ENCODE data around the gene ZSCAN2. TPM values are rescaled to one million over a fixed set of nuclear protein-coding genes. Genes with fewer than 3 reads are reported as not detected.
A peak's percentile ranks its signal among the peaks of the same experiment; 100 is the strongest.

Gene ZSCAN2
- total RNA-seq, 3 donors from 2014 or later: 8.6 to 9.4 (median 9.4) TPM

GRCh38 chr15:84654689-84655453 is 54.1 kb downstream of the ZSCAN2 start:
- intact Hi-C loops (cut with DNase I, micrococcal nuclease): no loop called here

GRCh38 chr15:84656972-84657371 is 56.2 kb downstream of the ZSCAN2 start:
- intact Hi-C loops (cut with DNase I, micrococcal nuclease): no loop called here
- DNase-seq (no peak), ATAC-seq (no peak)
- no peak for TF ChIP-seq CTCF (IDR thresholded peaks at IDR 0.05)
- no peaks in the 10 kb centered on the region for H3K36me3 ChIP-seq (ENCODE audit: low read depth)
- no peak overlapping the region for H3K4me3 ChIP-seq
- peaks cover 15% of the 10 kb centered on the region for H3K4me1 ChIP-seq (ENCODE audit: low read depth)
- H3K9me3 ChIP-seq: no peaks in the 10 kb centered on the region

More at GRCh38 chr15:84654689-84655453, 54.1 kb downstream of the ZSCAN2 start:
- Histone ChIP-seq H3K4me3 (peak overlapping the region; percentile 45), H3K9me3 (no peaks in the 10 kb centered on the region), H3K36me3 (ENCODE audit: low read depth) (no peaks in the 10 kb centered on the region), H3K4me1 (ENCODE audit: low read depth) (peaks cover 15% of the 10 kb centered on the region)
- DNase-seq (peak; percentile 86 to 88 (median 87)), ATAC-seq (peak; percentile 69)
- no peak for TF ChIP-seq CTCF (IDR thresholded peaks at IDR 0.05)

- H3K4me1 ChIP-seq (ENCODE audit: low read depth): peaks cover 15% of the 10 kb centered on the region
- intact Hi-C loops (cut with DNase I, micrococcal nuclease): no loop called here
- H3K4me3 ChIP-seq: peak overlapping the region; percentile 13
- no peak for TF ChIP-seq CTCF (IDR thresholded peaks at IDR 0.05)
- H3K9me3 ChIP-seq: no peaks in the 10 kb centered on the region
- peak in 1 of 3 donors; percentile 16 for DNase-seq
- no peak for ATAC-seq
- no peaks in the 10 kb centered on the region for H3K36me3 ChIP-seq (ENCODE audit: low read depth)
Measured at GRCh38 chr15:84657748-84658079, 56.9 kb downstream of the ZSCAN2 start.

GRCh38 chr15:84658080-84658787 is 57.4 kb downstream of the ZSCAN2 start, which contains the start of gene NMB:
NMB (minus strand) TSS chr15:84658199; CDS start chr15:84658152, 47 bp downstream.
- intact Hi-C loops (cut with DNase I, micrococcal nuclease): no loop called here
- peak; percentile 81 to 93 (median 91) for DNase-seq
- peaks cover 12% of the 10 kb centered on the region for H3K4me1 ChIP-seq (ENCODE audit: low read depth)
- H3K36me3 ChIP-seq (ENCODE audit: low read depth): no peaks in the 10 kb centered on the region
- peak within 1 kb of the TSS; percentile 13 for H3K4me3 ChIP-seq
- peak; percentile 80 for ATAC-seq
- TF ChIP-seq CTCF (IDR thresholded peaks at IDR 0.05): peak; percentile 66
- no peaks in the 10 kb centered on the region for H3K9me3 ChIP-seq

- DNase-seq (no peak), ATAC-seq (no peak)
- TF ChIP-seq CTCF (IDR thresholded peaks at IDR 0.05): no peak
- Histone ChIP-seq H3K4me1 (ENCODE audit: low read depth) (peaks cover 9% of the 10 kb centered on the region), H3K36me3 (ENCODE audit: low read depth) (no peaks in the 10 kb centered on the region), H3K9me3 (no peaks in the 10 kb centered on the region), H3K4me3 (no peak overlapping the region)
- intact Hi-C loops (cut with DNase I, micrococcal nuclease): no loop called here
Measured at GRCh38 chr15:84658788-84659411, 58.1 kb downstream of the ZSCAN2 start.

All from mucosa of descending colon (tissue), 3 donors.